HG02938 (cell line): ENCODE results near the gene PHTF2.

ENCODE experiments used
- ATAC-seq: cut with Tn5 transposase; IDR thresholded peaks from one replicate; pipeline ENCODE4 v1.9.1; 2021; ENCODE audit warnings: mild to moderate bottlenecking, moderate library complexity; ENCODE audit not compliant: unreplicated experiment

PHTF2 gene

GRCh38 chr7:77918676-77919075 lies 120.1 kb downstream of the PHTF2 start:
- no peak for ATAC-seq

GRCh38 chr7:77923419-77923818 lies 124.8 kb downstream of the PHTF2 start:
- no peak for ATAC-seq

GRCh38 chr7:77930496-77930895 lies 131.9 kb downstream of the PHTF2 start:
- no peak for ATAC-seq

- ATAC-seq: no peak
These were observed 133.3 kb downstream of the PHTF2 start for GRCh38 chr7:77931841-77932240.

GRCh38 chr7:77933394-77933793 lies 134.8 kb downstream of the PHTF2 start:
- ATAC-seq: no peak

- no peak for ATAC-seq
These were observed 137.2 kb downstream of the PHTF2 start for GRCh38 chr7:77935652-77936348.

GRCh38 chr7:77940647-77941046 lies 142.1 kb downstream of the PHTF2 start:
- no peak for ATAC-seq

GRCh38 chr7:77942431-77942830 lies 143.9 kb downstream of the PHTF2 start:
- ATAC-seq: no peak

GRCh38 chr7:77944183-77945182 lies 145.9 kb downstream of the PHTF2 start:
- no peak for ATAC-seq

GRCh38 chr7:77950548-77950947 lies 152.0 kb downstream of the PHTF2 start:
- no peak for ATAC-seq

DNA sequence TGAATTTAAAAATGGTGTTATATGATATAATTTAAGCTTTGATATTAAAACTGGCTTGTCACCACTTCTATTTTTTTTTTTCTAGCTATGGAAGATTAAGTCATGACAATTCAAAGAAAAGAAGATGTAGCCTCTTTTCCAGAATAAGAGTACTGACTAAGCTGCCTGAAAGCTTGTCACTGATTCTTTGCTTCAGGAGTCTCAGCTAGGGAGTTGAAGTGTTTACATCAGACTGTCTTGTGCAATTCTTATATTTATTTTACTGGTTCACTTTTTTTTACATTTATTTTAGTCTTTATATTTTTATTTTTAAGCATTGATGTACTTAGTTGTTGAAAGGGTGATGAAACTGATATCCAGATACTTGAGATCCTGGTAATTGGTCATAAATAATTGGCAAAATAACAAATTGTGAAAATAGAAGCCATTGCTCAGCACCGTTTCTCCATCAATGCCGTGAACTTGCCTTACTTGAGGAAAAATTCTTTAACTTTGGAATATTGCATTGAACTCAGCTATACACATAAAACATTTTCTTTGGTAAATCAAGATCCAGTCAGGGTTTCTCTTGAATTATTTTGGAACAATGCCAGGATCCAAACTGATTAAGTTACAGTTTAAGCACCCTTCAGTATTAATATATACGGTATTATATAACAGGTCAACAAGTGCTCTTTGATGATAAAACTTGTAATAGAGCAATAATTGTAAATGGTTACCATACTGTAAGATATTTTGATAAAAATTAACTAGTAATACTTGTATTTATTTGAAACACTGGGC lies 156.4 kb downstream of the PHTF2 start:
- ATAC-seq: no peak

DNA sequence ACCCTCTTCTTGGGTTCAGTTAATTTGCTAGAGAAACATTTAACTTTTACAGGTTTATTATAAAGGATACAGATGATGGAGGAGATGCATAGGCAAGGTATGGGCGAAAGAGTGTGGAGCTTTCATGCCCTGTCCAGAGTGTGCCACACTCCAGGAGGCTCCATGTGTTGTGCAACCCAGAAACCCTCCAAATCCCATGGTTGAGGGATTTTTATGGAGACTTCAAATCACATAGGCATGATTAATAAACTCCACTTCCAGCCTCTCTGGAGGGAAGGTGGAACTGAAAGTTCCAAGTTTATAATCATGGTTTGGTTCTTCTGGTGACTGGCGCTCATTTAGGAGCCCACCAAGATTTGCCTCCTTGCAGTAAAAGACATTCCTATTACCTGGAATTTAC lies 159.9 kb downstream of the PHTF2 start:
- no peak for ATAC-seq

DNA sequence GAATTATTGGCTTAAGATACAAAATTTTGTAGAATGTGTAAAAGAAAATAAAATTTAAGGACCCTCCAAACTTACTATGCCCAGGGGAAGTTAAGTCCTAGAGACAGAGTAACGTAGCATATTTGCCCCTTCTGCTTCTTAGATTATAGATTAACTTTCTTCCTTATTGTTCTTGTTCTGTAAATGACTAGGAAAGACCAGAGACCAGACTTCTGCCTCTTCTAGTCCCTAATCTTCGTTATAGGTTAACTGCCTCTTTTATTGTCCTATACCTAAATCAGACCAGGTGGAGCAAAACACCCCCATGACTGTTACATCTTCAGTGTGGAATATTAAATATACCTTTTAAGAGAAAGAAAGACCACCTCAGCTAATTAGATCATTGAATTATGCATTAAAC lies 160.5 kb downstream of the PHTF2 start:
- ATAC-seq: no peak

DNA sequence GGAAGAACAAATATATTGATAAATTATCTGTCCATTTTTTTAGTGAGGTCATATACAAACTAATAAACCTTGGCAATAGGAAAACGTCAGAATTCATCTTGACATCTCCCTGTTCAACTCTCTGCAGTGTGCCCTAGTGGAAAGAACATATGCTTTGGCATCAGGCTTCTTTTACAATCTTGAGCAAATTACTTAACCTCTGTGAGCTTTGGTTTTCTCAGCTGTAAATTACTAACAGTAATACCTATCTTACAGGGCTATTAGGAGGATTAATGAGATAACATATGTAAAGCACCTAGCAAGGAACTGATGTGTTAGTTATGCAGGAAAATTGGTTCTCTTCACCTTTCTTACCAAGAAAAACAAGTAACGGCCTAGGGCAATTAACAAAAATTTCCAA lies 161.8 kb downstream of the PHTF2 start:
- ATAC-seq: no peak

- ATAC-seq: no peak
These were observed 168.9 kb downstream of the PHTF2 start for GRCh38 chr7:77967429-77967828.

DNA sequence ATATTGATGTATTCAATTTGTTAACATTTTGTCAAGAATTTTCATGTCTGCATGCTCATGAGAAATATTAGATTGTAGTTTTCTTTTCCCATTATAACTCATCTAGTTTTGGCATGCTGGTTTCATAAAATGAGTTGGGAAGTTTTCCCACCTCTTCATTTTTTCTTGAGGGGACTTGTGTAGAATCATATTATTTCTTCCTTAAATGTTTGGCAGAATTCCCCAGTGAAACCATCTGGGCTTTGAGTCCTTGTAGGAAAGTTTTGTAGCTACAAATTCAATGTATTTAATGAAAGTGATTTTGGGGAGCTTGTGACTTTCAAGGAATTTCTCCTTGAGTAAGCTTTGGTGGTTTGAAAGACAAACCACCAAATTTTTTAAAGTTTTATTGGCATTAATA lies 173.2 kb downstream of the PHTF2 start:
- no peak for ATAC-seq

GRCh38 chr7:77975672-77976480 lies 177.3 kb downstream of the PHTF2 start:
- ATAC-seq: no peak

DNA sequence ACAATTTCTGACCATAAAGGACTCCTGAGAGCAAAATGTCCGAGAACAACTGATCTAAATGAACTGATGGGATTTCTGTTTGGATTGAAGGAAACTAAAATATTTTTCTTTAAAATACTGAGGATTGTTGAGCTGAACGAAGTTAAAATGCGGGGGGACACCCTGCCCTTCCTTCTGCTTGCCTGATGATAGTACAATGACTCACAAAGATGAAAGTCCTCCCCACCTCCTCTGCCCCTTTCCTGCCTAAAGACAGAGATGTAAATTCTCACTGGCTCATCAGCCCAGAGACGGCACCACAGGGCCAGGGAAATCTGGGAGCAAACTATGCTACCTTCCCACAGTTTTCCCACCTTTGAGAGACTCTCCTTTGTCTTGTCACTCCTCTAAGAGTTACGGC lies 180.6 kb downstream of the PHTF2 start:
- ATAC-seq: no peak

DNA sequence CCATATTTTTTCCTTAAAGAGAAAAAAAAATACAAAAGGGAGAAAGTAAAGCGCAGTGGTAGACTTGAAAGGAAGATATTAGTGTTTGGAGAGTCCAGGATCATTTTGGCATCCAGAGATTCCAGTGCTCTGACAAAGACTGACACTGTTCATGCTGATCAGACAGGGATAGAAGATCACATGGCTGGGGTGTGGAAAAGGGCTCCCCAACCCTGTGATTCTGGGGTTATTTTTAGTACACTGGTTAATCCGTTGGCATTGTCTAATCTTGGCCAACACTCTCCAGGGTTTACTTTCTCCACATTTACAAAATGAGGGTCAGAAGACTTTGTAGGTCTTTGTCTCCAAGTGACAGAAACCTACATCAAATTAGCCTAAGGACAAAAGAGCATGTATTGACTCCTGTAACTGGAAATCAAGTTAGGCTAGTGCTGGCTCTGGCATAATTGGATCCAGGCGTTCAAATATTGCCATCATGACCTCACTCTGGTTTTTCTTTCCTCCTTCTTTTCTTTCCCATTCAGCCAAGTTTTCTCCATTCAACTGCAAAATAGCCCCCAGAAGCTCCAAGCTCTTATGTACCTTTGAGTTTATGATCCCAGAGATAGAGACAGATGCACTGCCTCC lies 181.6 kb downstream of the PHTF2 start:
- no peak for ATAC-seq

DNA sequence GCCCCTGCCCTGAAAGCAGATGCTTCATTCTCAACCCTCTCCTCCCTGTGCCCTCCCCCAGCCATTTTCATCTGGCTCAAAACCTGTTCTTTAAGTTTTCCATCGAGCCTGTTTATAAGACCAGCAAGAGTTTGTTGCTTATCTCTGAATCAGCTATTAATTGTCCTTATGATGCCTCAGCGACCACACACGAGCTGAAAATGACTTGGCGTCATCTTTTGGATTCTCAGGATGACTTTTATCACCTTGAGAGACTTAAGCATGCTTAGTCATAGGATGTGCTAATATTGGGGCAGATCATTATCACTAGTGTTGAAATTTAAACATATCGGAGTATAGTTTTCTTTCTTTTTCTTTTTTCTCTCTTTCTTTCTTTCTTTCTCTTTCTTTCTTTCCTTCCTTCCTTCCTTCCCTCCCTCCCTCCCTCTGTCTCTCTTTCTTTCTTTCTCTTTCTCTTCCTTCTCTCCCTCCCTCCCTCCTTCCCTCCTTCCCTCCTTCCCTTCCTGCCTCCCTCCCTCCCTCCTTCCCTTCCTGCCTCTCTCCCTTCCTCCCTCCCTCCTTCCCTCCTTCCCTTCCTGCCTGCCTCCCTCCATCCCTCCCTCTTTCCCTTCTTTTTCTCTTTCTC lies 184.5 kb downstream of the PHTF2 start:
- ATAC-seq: no peak
